Medulla oblongata (tissue), 1 donor: ENCODE data around the gene CFAP61.
"Not testable (repeated sequence)": the region's sequence is repeated elsewhere in the genome, so short reads cannot be mapped to it uniquely, and the experiment has no call there.

Experiments used
- DNase-seq: peaks from one replicate; pipeline ENCODE4 v3.0.0-alpha.2; 2015; ENCODE audit errors: extremely low spot score

CFAP61 gene

GRCh38 chr20:20089018-20089417 lies 36.7 kb downstream of the CFAP61 start:
- no peak for DNase-seq

- DNase-seq = no peak
These were observed 37.6 kb downstream of the CFAP61 start for GRCh38 chr20:20089939-20090338.

GRCh38 chr20:20092827-20093226 lies 40.5 kb downstream of the CFAP61 start:
- no peak for DNase-seq

- DNase-seq = no peak
These were observed 42.1 kb downstream of the CFAP61 start for GRCh38 chr20:20094410-20094809.

GRCh38 chr20:20095114-20095872 lies 43.0 kb downstream of the CFAP61 start:
- no peak for DNase-seq

GRCh38 chr20:20096421-20096820 lies 44.1 kb downstream of the CFAP61 start:
- DNase-seq = peak; percentile 37

- DNase-seq = no peak
These were observed 48.5 kb downstream of the CFAP61 start for GRCh38 chr20:20100881-20101280.

- no peak for DNase-seq
These were observed 49.8 kb downstream of the CFAP61 start for GRCh38 chr20:20102163-20102562.

GRCh38 chr20:20102716-20103258 lies 50.5 kb downstream of the CFAP61 start:
- no peak for DNase-seq

- no peak for DNase-seq
These were observed 51.2 kb downstream of the CFAP61 start for GRCh38 chr20:20103486-20103885.

GRCh38 chr20:20123187-20123586 lies 70.9 kb downstream of the CFAP61 start:
- not testable (repeated sequence) for DNase-seq

- DNase-seq = no peak
These were observed 78.1 kb downstream of the CFAP61 start for GRCh38 chr20:20130399-20130798.

- DNase-seq = no peak
These were observed 82.7 kb downstream of the CFAP61 start for GRCh38 chr20:20134941-20135575.

- DNase-seq = no peak
These were observed 84.0 kb downstream of the CFAP61 start for GRCh38 chr20:20136313-20136712.

- no peak for DNase-seq
These were observed 85.5 kb downstream of the CFAP61 start for GRCh38 chr20:20137851-20138250.

GRCh38 chr20:20138301-20139064 lies 86.2 kb downstream of the CFAP61 start:
- no peak for DNase-seq

GRCh38 chr20:20139403-20139802 lies 87.1 kb downstream of the CFAP61 start:
- no peak for DNase-seq

GRCh38 chr20:20143165-20143564 lies 90.8 kb downstream of the CFAP61 start:
- no peak for DNase-seq

GRCh38 chr20:20143646-20144045 lies 91.3 kb downstream of the CFAP61 start:
- no peak for DNase-seq

GRCh38 chr20:20148779-20149178 lies 96.4 kb downstream of the CFAP61 start:
- DNase-seq = no peak

- no peak for DNase-seq
These were observed 97.9 kb downstream of the CFAP61 start for GRCh38 chr20:20150241-20150640.

GRCh38 chr20:20160520-20160919 lies 108.2 kb downstream of the CFAP61 start:
- DNase-seq = no peak
